HCT116 (cell line): Measurements from ENCODE around the gene LGMN. TPM values are rescaled to one million over a fixed set of nuclear protein-coding genes. Genes with fewer than 3 reads are reported as not detected.

Experiments used
- ATAC-seq: fragments of 200-7000 bp; cut with Tn5 transposase; 2 replicates; pipeline ENCODE4 v1.9.1; 2020; ENCODE audit warnings: mild to moderate bottlenecking, moderate library complexity
- BruUV-seq: library from RNA; stranded (reverse); fragments of 400-500 nt; replicated peaks from 2 replicates; lab custom pipeline; 2021; lab: Mats Ljungman, UMichigan
- CTCF ChIA-PET: fragments of 300-600 bp; sonication (Branson Sonifier 250); formaldehyde crosslinking; loops from one replicate; lab custom pipeline; 2021; ENCODE audit warnings: antibody characterized with exemption; lab: Charles Lee
- POLR2A ChIA-PET: fragments of 300-600, 350-600 bp; sonication (Branson Sonifier 250); formaldehyde crosslinking; loops from one replicate; lab custom pipeline; 2021; ENCODE audit warnings: antibody characterized with exemption; lab: Charles Lee
- RAD21 ChIA-PET, 2 experiments: fragments of 300-600 bp; sonication (Branson Sonifier 250); formaldehyde crosslinking; loops; one replicate each; lab custom pipeline; 2023; ENCODE audit warnings: low total read pairs in 2 of 2; ENCODE audit not compliant: uncharacterized antibody in 2 of 2, unreplicated experiment in 2 of 2, low non-redundant PET in 1 of 2; lab: Charles Lee
- DNase-seq: peaks from one replicate; pipeline ENCODE4 v3.0.0-alpha.2; 2010; ENCODE audit warnings: low read depth, low spot score
- H2AFZ ChIP-seq: fragments of 200-600 bp; shearing (Covaris generic), sonication (generic); 2 replicates; pipeline ENCODE4 v1.6.1; 2017; ENCODE audit warnings: low read depth, mixed run types, mixed read lengths, antibody characterized with exemption, low read length; ENCODE audit not compliant: poor library complexity, severe bottlenecking
- H3K27ac ChIP-seq: 2 replicates; pipeline ENCODE4 v1.5.1; 2012; ENCODE audit warnings: low read depth, low read length
- H3K27me3 ChIP-seq: fragments of 200-600 bp; sonication (generic); 2 replicates; pipeline ENCODE4 v1.6.1; 2016; ENCODE audit warnings: mixed run types, low read length, mixed read lengths; ENCODE audit not compliant: insufficient read depth
- H3K36me3 ChIP-seq, 2 experiments: fragments of 200-500 bp in 1 of 2; fragments of 200-600 bp in 1 of 2; sonication (Bioruptor generic) in 1 of 2; sonication (generic) in 1 of 2; 2 replicates each; pipeline versions ENCODE4 v1.5.1 to v1.6.1; 2014 to 2016; ENCODE audit warnings: low read length in 2 of 2, inconsistent platforms in 1 of 2, mixed read lengths in 1 of 2, mixed run types in 1 of 2; ENCODE audit not compliant: insufficient read depth in 2 of 2, control insufficient read depth in 1 of 2
- H3K4me1 ChIP-seq, 2 experiments: fragments of 200-600 bp in 1 of 2; sonication (generic) in 1 of 2; 2 replicates each; pipeline versions ENCODE4 v1.5.1 to v1.6.1; 2012 to 2017; ENCODE audit warnings: low read length in 2 of 2, inconsistent platforms in 1 of 2, mild to moderate bottlenecking in 1 of 2, mixed read lengths in 1 of 2, mixed run types in 1 of 2, moderate library complexity in 1 of 2; ENCODE audit not compliant: insufficient read depth in 2 of 2, control insufficient read depth in 1 of 2
- H3K4me2 ChIP-seq: fragments of 200-600 bp; sonication (generic); 2 replicates; pipeline ENCODE4 v1.6.1; 2017; ENCODE audit warnings: mixed run types, low read length, mixed read lengths
- H3K4me3 ChIP-seq, 2 experiments: fragments of 200-600 bp in 1 of 2; sonication (generic) in 1 of 2; replicated peaks in 1 of 2; 2 replicates each; pipeline ENCODE4 v1.5.1; 2011 to 2016; ENCODE audit warnings: low read length in 2 of 2, control low read depth in 1 of 2, low read depth in 1 of 2, mild to moderate bottlenecking in 1 of 2, mixed read lengths in 1 of 2, mixed run types in 1 of 2
- H3K79me2 ChIP-seq: fragments of 200-600 bp; sonication (generic); 2 replicates; pipeline ENCODE4 v1.6.1; 2017; ENCODE audit warnings: mild to moderate bottlenecking, mixed run types, low read length, moderate library complexity, mixed read lengths; ENCODE audit not compliant: insufficient read depth
- H3K9ac ChIP-seq: fragments of 200-600 bp; sonication (generic); 2 replicates; pipeline ENCODE4 v1.6.1; 2016; ENCODE audit warnings: low read length, mixed read lengths
- H3K9me2 ChIP-seq: fragments of 200-600 bp; sonication (generic), shearing (Covaris generic); 2 replicates; pipeline ENCODE4 v1.6.1; 2017; ENCODE audit warnings: mixed run types, mild to moderate bottlenecking, moderate library complexity; ENCODE audit not compliant: insufficient read depth
- H3K9me3 ChIP-seq, 2 experiments: fragments of 200-500 bp in 1 of 2; fragments of 200-600 bp in 1 of 2; sonication (Bioruptor generic) in 1 of 2; sonication (generic) in 1 of 2; 2 replicates each; pipeline ENCODE4 v1.6.1; 2014 to 2017; ENCODE audit warnings: low read length in 2 of 2, mixed read lengths in 2 of 2, inconsistent platforms in 1 of 2, low read depth in 1 of 2, mild to moderate bottlenecking in 1 of 2, mixed run types in 1 of 2, moderate library complexity in 1 of 2; ENCODE audit not compliant: control insufficient read depth in 1 of 2, insufficient read depth in 1 of 2
- H4K20me1 ChIP-seq: fragments of 200-600 bp; sonication (generic), shearing (Covaris generic); 2 replicates; pipeline ENCODE4 v1.6.1; 2017; ENCODE audit warnings: mixed run types, mild to moderate bottlenecking, moderate library complexity; ENCODE audit not compliant: insufficient read depth
- ATF3 ChIP-seq: IDR thresholded peaks from 2 replicates; pipeline ENCODE4 v1.6.1; 2012
- CBX3 ChIP-seq: IDR thresholded peaks from 2 replicates; pipeline ENCODE4 v1.6.1; 2012; ENCODE audit warnings: low read depth
- CEBPB ChIP-seq: IDR thresholded peaks from 2 replicates; pipeline ENCODE4 v1.6.1; 2012; ENCODE audit warnings: low read depth
- CTCF ChIP-seq, 3 experiments: fragments of 200-600 bp in 1 of 3; sonication (generic) in 1 of 3; IDR thresholded peaks in 2 of 3; conservative IDR thresholded peaks in 1 of 3; 2 replicates each; pipeline ENCODE4 v1.5.1; 2012 to 2017; ENCODE audit warnings: low read depth in 2 of 3, low read length in 2 of 3, antibody characterized with exemption in 1 of 3, borderline replicate concordance in 1 of 3, control low read depth in 1 of 3, mild to moderate bottlenecking in 1 of 3, mixed read lengths in 1 of 3, mixed run types in 1 of 3, moderate library complexity in 1 of 3; ENCODE audit not compliant: insufficient read depth in 1 of 3
- EGR1 ChIP-seq: IDR thresholded peaks from 2 replicates; pipeline ENCODE4 v1.6.1; 2012; ENCODE audit warnings: low read depth
- ELF1 ChIP-seq: IDR thresholded peaks from 2 replicates; pipeline ENCODE4 v1.6.1; 2012; ENCODE audit warnings: low read depth, borderline replicate concordance
- EZH2 ChIP-seq: fragments of 200-600 bp; sonication (generic); IDR thresholded peaks from 2 replicates; pipeline ENCODE4 v1.6.1; 2017; ENCODE audit warnings: antibody characterized with exemption, mixed run types
- FOSL1 ChIP-seq: IDR thresholded peaks from 2 replicates; pipeline ENCODE4 v1.6.1; 2012; ENCODE audit warnings: low read depth
- JUND ChIP-seq: IDR thresholded peaks from 2 replicates; pipeline ENCODE4 v1.6.1; 2012
- MAX ChIP-seq: IDR thresholded peaks from 2 replicates; pipeline ENCODE4 v1.6.1; 2012
- POLR2AphosphoS5 ChIP-seq: IDR thresholded peaks from 2 replicates; pipeline ENCODE4 v1.6.1; 2011; ENCODE audit warnings: mild to moderate bottlenecking, low read depth, low read length, moderate library complexity
- RAD21 ChIP-seq: IDR thresholded peaks from 2 replicates; pipeline ENCODE4 v1.6.1; 2012; ENCODE audit warnings: low read depth, mild to moderate bottlenecking
- SIN3A ChIP-seq: IDR thresholded peaks from 2 replicates; pipeline ENCODE4 v1.6.1; 2012; ENCODE audit warnings: low read depth
- SP1 ChIP-seq: IDR thresholded peaks from 2 replicates; pipeline ENCODE4 v1.6.1; 2012; ENCODE audit warnings: low read depth
- SRF ChIP-seq: IDR thresholded peaks from 2 replicates; pipeline ENCODE4 v1.6.1; 2012; ENCODE audit warnings: low read depth
- TCF7L2 ChIP-seq: IDR thresholded peaks from 2 replicates; pipeline ENCODE4 v1.7.0; 2011; ENCODE audit warnings: borderline replicate concordance, inconsistent platforms; ENCODE audit not compliant: insufficient read depth, insufficient read length; ENCODE audit errors: extremely low read depth
- YY1 ChIP-seq: IDR thresholded peaks from 2 replicates; pipeline ENCODE4 v1.6.1; 2011; ENCODE audit warnings: low read length, low read depth, moderate library complexity, mild to moderate bottlenecking; ENCODE audit not compliant: insufficient replicate concordance; ENCODE audit errors: extremely low read depth
- ZNF274 ChIP-seq: fragments of 200-500 bp; sonication (Bioruptor generic); IDR thresholded peaks from 2 replicates; pipeline ENCODE4 v1.6.1; 2014; ENCODE audit warnings: mild to moderate bottlenecking, low read depth, low read length, inconsistent platforms
- intact Hi-C: fragments of 100-400 bp; cut with micrococcal nuclease; formaldehyde crosslinking; loops from 2 replicates; pipeline ENCODE4 v1.10.0; 2022
- total RNA-seq: library from RNA; stranded (reverse); gene quantifications from one replicate; pipeline ENCODE4 v1.2.1, GENCODE V29; 2021; ENCODE audit not compliant: unreplicated experiment
- TF ChIP-seq, protein P1 (sequence below): IDR thresholded peaks from 2 replicates; pipeline ENCODE4 v1.6.1; 2011; ENCODE audit warnings: mild to moderate bottlenecking, low read length, moderate library complexity; ENCODE audit not compliant: insufficient replicate concordance; ENCODE audit errors: extremely low read depth

Gene LGMN
- total RNA-seq, 1 experiment from 2014 or later: 44.9 TPM

DNA sequence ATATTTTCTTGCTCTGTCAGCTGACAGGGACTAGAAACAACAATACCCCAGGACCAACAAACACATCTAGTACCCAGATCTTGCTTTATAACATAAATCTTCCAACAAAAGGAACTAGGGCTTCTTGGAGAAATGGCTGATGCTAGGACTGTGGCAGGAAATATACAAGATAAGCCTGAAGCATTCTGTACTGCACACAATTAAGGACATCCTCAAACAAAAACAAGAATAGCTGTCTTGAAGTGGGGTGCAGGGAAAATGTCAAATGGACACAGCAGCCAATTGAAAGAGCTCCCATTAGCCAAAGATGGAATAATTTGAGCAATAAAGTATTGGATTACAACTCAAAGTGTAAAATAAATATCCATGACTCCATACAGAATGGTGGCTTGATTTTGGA lies 50.0 kb downstream of the LGMN start:
- TF ChIP-seq CTCF (IDR thresholded peaks at IDR 0.05 in 2 of 3, conservative IDR thresholded peaks at IDR 0.05 in 1 of 3; ENCODE audit: borderline replicate concordance in 1 of 3, insufficient read depth in 1 of 3, low read depth in 2 of 3, low read length in 2 of 3) (no peak), CEBPB (no peak), POLR2AphosphoS5 (no peak), MAX (no peak), YY1 (no peak), SIN3A (no peak), FOSL1 (no peak), JUND (no peak), TCF7L2 (no peak), RAD21 (no peak), SRF (no peak), ZNF274 (no peak), SP1 (no peak), ELF1 (no peak), EGR1 (no peak), CBX3 (no peak), ATF3 (no peak), EZH2 (no peak)
- TF ChIP-seq, protein P1, sequence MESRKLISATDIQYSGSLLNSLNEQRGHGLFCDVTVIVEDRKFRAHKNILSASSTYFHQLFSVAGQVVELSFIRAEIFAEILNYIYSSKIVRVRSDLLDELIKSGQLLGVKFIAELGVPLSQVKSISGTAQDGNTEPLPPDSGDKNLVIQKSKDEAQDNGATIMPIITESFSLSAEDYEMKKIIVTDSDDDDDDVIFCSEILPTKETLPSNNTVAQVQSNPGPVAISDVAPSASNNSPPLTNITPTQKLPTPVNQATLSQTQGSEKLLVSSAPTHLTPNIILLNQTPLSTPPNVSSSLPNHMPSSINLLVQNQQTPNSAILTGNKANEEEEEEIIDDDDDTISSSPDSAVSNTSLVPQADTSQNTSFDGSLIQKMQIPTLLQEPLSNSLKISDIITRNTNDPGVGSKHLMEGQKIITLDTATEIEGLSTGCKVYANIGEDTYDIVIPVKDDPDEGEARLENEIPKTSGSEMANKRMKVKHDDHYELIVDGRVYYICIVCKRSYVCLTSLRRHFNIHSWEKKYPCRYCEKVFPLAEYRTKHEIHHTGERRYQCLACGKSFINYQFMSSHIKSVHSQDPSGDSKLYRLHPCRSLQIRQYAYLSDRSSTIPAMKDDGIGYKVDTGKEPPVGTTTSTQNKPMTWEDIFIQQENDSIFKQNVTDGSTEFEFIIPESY: no peak
- RAD21 ChIA-PET: no interaction called here
- H3K27ac ChIP-seq: no peak overlapping the region
- no peak for ATAC-seq
- no peak overlapping the region for H3K4me2 ChIP-seq
- no peak overlapping the region for H3K4me3 ChIP-seq
- CTCF ChIA-PET: interaction anchor here (1.2 kb wide), 1 partner anchor 8 kb away, joined by 3 read pairs; no protein-coding TSS in a partner anchor
- H3K9me3 ChIP-seq: no peaks in the 10 kb centered on the region
- peaks cover 15 to 18% of the 10 kb centered on the region in 2 experiments for H3K4me1 ChIP-seq
- DNase-seq: no peak
- H3K9ac ChIP-seq: no peak overlapping the region
- no peaks in the 10 kb centered on the region for H3K9me2 ChIP-seq
- H4K20me1 ChIP-seq: no peaks in the 10 kb centered on the region
- no peaks in the 10 kb centered on the region for H3K79me2 ChIP-seq
- H2AFZ ChIP-seq: no peak overlapping the region
- H3K27me3 ChIP-seq: peaks cover 3% of the 10 kb centered on the region; the same call in 1 of the 2 replicates
- BruUV-seq: no TSS peak
- H3K36me3 ChIP-seq: no peaks in the 10 kb centered on the region
- POLR2A ChIA-PET: no interaction called here
- intact Hi-C loops: no loop called here
